IPS-NIHi7 (cell line): ENCODE measurements around the gene ADAD2.
"Not testable (repeated sequence)": the region's sequence is repeated elsewhere in the genome, so short reads cannot be mapped to it uniquely, and the experiment has no call there.

Experiments
- DNase-seq: peaks from one replicate; pipeline ENCODE4 v3.0.0; 2012; ENCODE audit warnings: mixed read lengths; ENCODE audit errors: extremely low spot score

The ADAD2 gene

DNA sequence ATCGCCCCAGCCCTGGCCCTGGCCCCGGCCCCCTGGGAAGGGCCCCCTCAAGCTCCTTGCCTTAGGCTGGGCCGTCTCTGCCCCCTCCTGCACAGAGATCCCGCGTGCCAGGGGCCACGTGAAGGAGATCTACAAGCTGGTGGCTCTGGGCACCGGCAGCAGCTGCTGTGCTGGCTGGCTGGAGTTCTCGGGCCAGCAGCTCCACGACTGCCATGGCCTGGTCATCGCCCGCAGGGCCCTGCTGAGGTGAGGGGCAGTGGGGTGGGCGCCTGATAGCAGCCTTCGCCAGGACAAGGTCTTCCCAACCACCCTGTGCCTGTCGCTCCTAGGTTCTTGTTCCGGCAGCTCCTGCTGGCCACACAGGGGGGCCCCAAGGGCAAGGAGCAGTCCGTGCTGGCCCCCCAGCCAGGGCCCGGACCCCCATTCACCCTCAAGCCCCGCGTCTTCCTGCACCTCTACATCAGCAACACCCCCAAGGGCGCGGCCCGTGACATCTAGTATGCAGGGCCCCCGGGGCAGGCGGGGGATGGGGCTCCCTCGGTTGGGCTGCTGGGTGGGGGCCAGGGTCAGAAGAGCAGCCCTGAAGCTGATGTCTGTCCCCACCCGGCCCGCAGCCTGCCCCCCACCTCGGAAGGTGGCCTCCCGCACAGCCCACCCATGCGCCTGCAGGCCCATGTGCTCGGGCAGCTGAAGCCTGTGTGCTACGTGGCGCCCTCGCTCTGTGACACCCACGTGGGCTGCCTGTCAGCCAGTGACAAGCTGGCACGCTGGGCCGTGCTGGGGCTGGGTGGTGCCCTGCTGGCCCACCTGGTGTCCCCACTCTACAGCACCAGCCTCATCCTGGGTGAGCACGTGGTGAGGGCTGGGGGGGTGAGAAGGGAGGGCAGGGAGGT lies 4.5 kb downstream of the ADAD2 start:
- DNase-seq, result no peak

DNA sequence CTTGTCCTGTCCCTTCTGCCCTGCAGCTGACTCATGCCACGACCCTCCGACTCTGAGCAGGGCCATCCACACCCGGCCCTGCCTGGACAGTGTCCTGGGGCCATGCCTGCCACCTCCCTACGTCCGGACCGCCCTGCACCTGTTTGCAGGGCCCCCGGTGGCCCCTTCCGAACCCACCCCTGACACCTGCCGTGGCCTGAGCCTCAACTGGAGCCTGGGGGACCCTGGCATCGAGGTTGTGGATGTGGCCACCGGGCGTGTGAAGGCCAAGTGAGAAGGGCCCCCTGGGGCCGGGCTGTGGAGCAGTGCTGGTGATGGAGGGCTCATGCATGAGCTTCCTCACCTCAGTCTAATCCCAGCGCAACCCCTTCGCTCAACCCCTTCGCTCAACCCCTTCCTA lies 5.1 kb downstream of the ADAD2 start:
- DNase-seq, result no peak

GRCh38 chr16:84196727-84197394 lies 5.9 kb downstream of the ADAD2 start:
- DNase-seq, result peak; percentile 48

GRCh38 chr16:84197466-84198128 lies 6.6 kb downstream of the ADAD2 start:
- no peak for DNase-seq

- no peak for DNase-seq
These were observed 7.4 kb downstream of the ADAD2 start for GRCh38 chr16:84198401-84198800.

DNA sequence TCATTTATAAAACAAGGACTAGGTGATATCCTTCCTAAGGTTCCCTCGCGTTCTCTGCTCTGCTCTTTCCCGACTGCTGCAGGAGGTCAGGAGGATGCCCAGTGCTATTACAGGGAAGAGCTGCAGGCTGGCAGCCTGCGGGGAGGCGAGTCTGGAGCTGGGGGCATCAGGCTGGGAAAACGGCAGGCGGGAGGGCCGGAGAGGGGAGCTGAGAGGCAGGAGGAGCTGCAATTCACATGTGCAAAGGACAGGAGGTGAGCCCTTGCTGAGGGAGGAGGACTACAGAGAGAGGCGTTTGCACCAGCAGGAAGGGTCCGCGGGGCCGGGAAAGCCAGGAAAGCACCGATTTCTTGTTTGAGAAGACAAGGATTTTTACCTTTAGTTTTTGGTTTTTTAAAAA lies 8.1 kb downstream of the ADAD2 start:
- DNase-seq, result no peak

DNA sequence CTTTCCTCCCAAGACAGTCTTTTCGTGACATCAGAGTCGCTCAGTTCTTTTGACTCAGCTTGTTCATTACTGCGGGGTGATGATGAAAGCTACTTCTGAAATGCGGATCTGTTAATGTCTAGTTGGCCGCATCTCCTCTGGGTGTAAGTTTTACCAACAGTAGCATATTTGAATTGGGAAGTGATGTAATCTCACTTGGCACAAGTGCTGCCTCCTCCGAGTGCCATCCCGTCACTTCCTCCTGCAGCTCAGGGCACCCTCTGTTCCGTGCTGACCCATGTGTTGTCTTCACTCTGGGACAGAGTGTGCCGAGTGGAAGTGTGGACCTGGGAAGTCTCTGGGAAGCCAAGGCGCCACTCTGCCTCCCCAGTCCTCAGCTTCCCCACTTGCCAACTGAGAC lies 8.9 kb downstream of the ADAD2 start:
- no peak for DNase-seq

DNA sequence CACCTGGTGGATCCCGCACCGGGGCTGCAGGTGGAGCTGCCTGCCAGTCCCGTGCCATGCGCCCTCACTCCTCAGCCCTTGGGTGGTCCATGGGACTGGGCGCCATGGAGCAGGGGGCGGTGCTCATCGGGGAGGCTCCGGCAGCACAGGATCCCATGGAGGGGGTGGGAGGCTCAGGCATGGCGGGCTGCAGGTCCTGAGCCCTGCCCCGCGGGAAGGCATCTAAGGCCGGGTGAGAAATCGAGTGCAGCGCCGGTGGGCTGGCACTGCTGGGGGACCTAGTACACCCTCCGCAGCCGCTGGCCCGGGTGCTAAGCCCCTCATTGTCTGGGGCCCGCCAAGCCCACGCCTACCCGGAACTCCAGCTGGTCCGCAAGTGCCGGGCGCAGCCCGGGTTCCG lies 13.6 kb downstream of the ADAD2 start:
- not testable (repeated sequence) for DNase-seq

DNA sequence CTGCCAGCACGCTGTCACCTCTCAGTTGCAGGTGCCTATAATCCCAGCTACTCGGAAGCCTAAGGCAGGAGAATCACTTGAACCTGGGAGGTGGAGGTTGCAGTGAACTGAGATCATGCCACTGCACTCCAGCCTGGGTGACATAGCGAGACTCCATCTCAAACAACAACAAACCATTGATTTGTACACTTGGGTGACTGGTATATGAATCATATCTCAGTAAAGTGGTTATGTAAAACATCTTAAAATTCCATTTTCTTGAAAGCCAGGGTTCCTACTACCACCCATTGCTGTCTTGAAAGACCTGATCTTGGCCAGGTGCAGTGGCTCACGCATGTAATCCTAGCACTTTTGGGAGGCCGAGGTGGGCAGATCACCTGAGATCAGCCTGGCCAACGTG lies 14.2 kb downstream of the ADAD2 start:
- not testable (repeated sequence) for DNase-seq

DNA sequence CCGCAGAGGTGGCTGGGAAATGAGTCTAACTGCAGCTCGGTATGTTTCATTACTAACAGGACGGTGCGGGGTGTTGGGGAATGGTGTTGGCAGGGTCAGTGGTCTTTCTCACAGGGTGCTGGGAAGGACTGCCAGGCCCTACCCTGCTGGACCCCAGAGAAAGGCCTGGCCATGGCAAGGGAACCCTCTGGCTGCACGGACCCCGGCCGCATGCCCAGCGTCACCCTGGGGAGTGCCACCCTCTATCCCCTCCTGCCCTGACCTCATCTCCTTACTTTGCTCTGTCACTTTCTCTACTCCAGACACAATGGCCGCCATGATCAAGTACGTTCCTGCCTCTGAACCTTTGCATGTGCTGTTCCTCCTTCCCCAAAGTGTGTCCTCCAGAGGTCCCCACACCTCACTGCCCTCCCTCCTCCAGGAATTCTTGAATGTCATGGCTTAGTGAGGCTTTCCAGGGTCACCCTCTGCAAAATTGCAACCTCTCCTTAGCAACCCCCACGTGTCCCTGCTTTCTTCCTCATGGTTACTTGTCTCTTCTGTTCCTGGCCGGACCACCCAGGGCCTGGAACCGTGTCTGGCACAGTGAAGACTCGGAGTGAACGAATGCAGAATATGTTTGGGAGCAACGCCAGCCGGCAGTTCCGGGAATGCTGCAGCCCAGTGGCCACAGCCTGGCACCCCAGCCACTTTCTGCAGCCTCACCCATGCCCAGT lies 15.2 kb downstream of the ADAD2 start:
- DNase-seq, result no peak

DNA sequence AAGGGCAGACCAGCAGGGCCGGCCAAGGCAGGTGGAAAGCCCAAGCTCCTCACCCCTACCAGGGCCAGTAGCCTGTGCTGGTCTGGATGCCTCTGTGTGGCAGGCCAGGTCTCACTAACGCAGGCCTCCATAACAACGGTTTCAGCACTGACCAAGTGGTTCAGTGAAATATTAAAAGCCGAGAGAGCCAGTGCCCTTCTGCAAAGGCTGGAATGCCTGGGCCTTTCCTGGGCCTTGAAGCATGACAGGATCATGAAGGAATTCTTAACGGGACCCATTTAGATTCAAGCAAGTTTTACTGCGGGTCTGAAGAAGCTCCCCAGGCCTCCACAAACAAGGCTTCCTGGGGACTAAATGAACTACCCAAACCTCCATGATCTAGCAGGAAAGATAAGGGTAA lies 16.3 kb downstream of the ADAD2 start:
- DNase-seq, result no peak

- DNase-seq, result no peak
These were observed 16.9 kb downstream of the ADAD2 start for GRCh38 chr16:84207879-84208278.

- DNase-seq, result no peak
These were observed 19.0 kb downstream of the ADAD2 start for GRCh38 chr16:84209989-84210388.

GRCh38 chr16:84212154-84212553 lies 21.2 kb downstream of the ADAD2 start:
- no peak for DNase-seq

GRCh38 chr16:84212631-84213030 lies 21.7 kb downstream of the ADAD2 start:
- DNase-seq, result no peak

GRCh38 chr16:84214451-84215066 lies 23.6 kb downstream of the ADAD2 start:
- no peak for DNase-seq

- DNase-seq, result no peak
These were observed 24.6 kb downstream of the ADAD2 start for GRCh38 chr16:84215531-84215930.

DNA sequence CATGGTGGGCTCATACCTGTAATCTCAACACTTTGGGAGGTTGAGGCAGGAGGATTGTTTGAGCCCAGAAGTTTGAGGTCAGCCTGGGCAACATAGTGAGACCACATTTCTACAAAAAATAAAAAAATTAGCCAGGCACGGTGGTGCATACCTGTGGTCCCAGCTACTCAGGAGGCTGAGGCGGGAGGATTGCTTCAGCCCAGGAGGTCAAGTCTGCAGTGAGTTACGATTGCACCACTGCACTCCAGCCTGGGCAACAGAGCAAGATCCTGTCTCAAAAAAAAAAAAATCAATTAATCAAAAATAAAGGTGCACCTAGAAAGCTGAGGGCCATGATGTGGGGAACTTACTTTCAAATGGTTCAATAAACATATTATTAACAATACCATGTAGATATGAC lies 25.2 kb downstream of the ADAD2 start:
- DNase-seq, result not testable (repeated sequence)

DNA sequence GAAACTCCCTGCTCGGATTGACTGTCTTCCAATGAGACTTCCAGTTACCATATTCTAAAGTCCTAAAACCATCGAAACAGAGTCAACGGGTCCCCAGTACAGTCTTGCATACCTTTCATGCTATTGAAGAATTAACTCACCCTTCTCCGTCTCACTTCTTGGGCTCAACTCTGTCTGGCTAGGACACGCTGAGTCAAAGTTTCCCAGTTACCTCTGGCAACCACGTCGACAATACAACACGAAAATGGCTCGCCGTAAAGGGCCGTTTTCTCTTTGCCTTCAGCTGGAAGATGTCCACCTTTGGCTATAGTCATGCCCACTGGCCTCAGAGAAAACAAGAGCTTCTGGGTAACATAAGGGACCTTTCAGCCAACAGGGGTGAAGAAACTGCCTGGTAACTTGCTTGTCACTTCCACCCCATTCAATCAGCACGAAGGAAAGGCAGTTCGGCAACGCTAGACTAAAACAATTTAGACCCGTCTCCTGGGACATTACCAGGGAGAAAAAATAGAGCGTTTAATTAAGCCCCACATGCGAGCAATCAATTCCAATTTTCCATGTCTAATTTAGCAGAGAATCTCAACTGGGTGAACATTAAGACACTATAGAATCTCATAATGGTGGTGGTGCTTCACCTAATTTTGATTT lies 27.3 kb downstream of the ADAD2 start:
- no peak for DNase-seq

DNA sequence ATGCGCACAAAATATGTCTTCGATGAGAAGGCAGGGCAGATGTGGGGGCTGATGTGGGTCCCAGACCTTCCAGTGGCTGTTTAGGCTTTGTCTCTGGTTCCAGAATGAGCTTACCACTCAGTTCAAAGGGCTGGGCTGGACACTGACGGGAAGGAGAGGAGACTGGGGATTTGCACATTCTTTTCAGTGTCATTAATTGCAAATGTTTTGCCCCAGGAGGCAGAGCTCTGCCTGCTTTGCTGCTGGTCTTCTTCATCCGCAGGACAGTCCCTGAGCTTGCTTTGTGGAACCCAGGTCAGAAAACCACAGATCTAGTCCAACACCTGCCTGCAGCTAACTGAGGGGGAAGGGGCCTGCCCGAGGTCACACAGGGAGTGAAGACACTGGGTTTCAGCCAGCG lies 28.0 kb downstream of the ADAD2 start:
- no peak for DNase-seq

GRCh38 chr16:84220851-84221250 lies 29.9 kb downstream of the ADAD2 start:
- DNase-seq, result no peak
